Body of pancreas (tissue), 4 donors: ENCODE data around the gene GSG1L.

Experiments
- CTCF ChIP-seq, 7 experiments: fragments of 450-650 bp in 4 of 7; fragments of 200-600 bp in 3 of 7; sonication (generic) in 3 of 7; IDR thresholded peaks; one replicate each; pipeline ENCODE4 v1.5.1; 2016 to 2019; ENCODE audit warnings: antibody characterized with exemption in 7 of 7
- POLR2A ChIP-seq, 3 donors: fragments of 450-650 bp; IDR thresholded peaks; one replicate each; pipeline ENCODE4 v1.6.1; 2016; ENCODE audit warnings: antibody characterized with exemption in 3 of 3, mild to moderate bottlenecking in 2 of 3

DNA sequence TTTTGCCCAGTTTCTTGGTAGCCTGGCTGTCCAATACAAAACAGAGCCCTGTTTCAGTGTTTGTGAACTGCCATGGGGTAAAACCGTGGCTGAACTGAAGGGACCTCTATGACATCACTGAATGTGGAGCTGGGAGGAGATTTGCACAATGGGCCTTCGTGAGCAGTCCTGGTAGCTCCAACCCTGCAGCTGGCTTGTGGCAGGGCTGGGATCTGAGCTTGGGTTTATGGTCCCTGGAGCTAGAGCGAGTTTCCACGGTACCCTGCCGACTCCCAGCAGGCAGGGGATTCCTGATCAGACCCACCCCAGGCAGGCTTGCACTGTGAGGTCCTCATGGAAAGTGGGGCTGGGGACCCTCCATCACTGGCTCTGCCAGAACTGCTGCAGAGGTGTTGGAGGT is 247.0 kb downstream of the GSG1L start:
- TF ChIP-seq CTCF (IDR thresholded peaks at IDR 0.05) (no peak), POLR2A (IDR thresholded peaks at IDR 0.05) (no peak)
